Suppressor macrophage treated with lipopolysaccharide for 1 hour (primary cell): ENCODE results near the gene CLASRP.

Experiments
- DNase-seq, 3 donors: peaks; one replicate each; pipeline ENCODE4 v3.0.0-alpha.2; 2020 to 2022

The CLASRP gene

GRCh38 chr19:45063851-45064801 lies 25.3 kb downstream of the CLASRP start:
- DNase-seq = no peak

- no peak for DNase-seq
These were observed 28.2 kb downstream of the CLASRP start for GRCh38 chr19:45066921-45067661.

GRCh38 chr19:45068041-45068440 lies 29.2 kb downstream of the CLASRP start:
- DNase-seq = no peak

- DNase-seq = peak; percentile 46 to 74 (median 50)
These were observed 30.2 kb downstream of the CLASRP start for GRCh38 chr19:45069056-45069455.

GRCh38 chr19:45070214-45070613 lies 31.4 kb downstream of the CLASRP start:
- DNase-seq = no peak

GRCh38 chr19:45070861-45071544 lies 32.2 kb downstream of the CLASRP start:
- no peak for DNase-seq

GRCh38 chr19:45071545-45071938 lies 32.7 kb downstream of the CLASRP start:
- no peak for DNase-seq

GRCh38 chr19:45071969-45072790 lies 33.3 kb downstream of the CLASRP start:
- no peak for DNase-seq

GRCh38 chr19:45074744-45075300 lies 36.0 kb downstream of the CLASRP start:
- peak in 1 of 3 donors; percentile 65 for DNase-seq

- peak; percentile 93 to 95 (median 94) for DNase-seq
These were observed 36.6 kb downstream of the CLASRP start for GRCh38 chr19:45075301-45076028.

- peak; percentile 66 to 87 (median 79) for DNase-seq
These were observed 37.4 kb downstream of the CLASRP start, which contains the start of gene ZNF296 for GRCh38 chr19:45076029-45076850. Gene ZNF296, minus strand, starts transcription at chr19:45076478. Its CDS starts 105 bp downstream, at chr19:45076373.

- DNase-seq = no peak
These were observed 38.2 kb downstream of the CLASRP start for GRCh38 chr19:45076851-45077730.

GRCh38 chr19:45078390-45079062 lies 39.7 kb downstream of the CLASRP start:
- DNase-seq = no peak

GRCh38 chr19:45079063-45079910 lies 40.4 kb downstream of the CLASRP start, which contains the start of gene GEMIN7:
Gene GEMIN7, plus strand, starts transcription at chr19:45079260. Its CDS starts 10,855 bp downstream, at chr19:45090115.
- peak; percentile 74 to 94 (median 87) for DNase-seq

GRCh38 chr19:45079911-45080370 lies 41.1 kb downstream of the CLASRP start:
- DNase-seq = no peak

GRCh38 chr19:45082170-45082569 lies 43.3 kb downstream of the CLASRP start:
- no peak for DNase-seq

- DNase-seq = no peak
These were observed 47.6 kb downstream of the CLASRP start for GRCh38 chr19:45086480-45086879.
